Muscle layer of duodenum (tissue), 2 donors: Measurements from ENCODE around the gene GLP2R.

Source experiments
- H3K27ac ChIP-seq: one replicate; pipeline ENCODE4 v1.7.0; 2013; ENCODE audit warnings: mild to moderate bottlenecking, low read length
- H3K27me3 ChIP-seq: one replicate; pipeline ENCODE4 v1.7.0; 2013; ENCODE audit warnings: low read depth, mild to moderate bottlenecking, control low read depth, low read length
- H3K36me3 ChIP-seq, 2 donors: one replicate each; pipeline ENCODE4 v1.7.0; 2013; ENCODE audit warnings: low read length in 2 of 2, control low read depth in 1 of 2, mild to moderate bottlenecking in 1 of 2; ENCODE audit not compliant: insufficient read depth in 2 of 2, control insufficient read depth in 1 of 2
- H3K4me1 ChIP-seq, 2 donors: one replicate each; pipeline ENCODE4 v1.7.0; 2013; ENCODE audit warnings: low read length in 2 of 2, mild to moderate bottlenecking in 2 of 2, control low read depth in 1 of 2, moderate library complexity in 1 of 2; ENCODE audit not compliant: insufficient read depth in 2 of 2, control insufficient read depth in 1 of 2
- H3K4me3 ChIP-seq, 2 donors: one replicate each; pipeline ENCODE4 v1.7.0; 2013; ENCODE audit warnings: low read length in 2 of 2, low read depth in 1 of 2, mild to moderate bottlenecking in 1 of 2
- H3K9me3 ChIP-seq, 2 donors: one replicate each; pipeline ENCODE4 v1.7.0; 2013; ENCODE audit warnings: low read length in 2 of 2, control low read depth in 1 of 2, mild to moderate bottlenecking in 1 of 2; ENCODE audit not compliant: control insufficient read depth in 1 of 2
- donor health status: healthy.

The GLP2R gene

GRCh38 chr17:9833922-9834321 is 8.2 kb downstream of the GLP2R start:
- Histone ChIP-seq H3K4me3 (no peak overlapping the region), H3K27ac (no peak overlapping the region), H3K36me3 (no peaks in the 10 kb centered on the region), H3K9me3 (no peaks in the 10 kb centered on the region), H3K4me1 (peaks cover 6 to 20% of the 10 kb centered on the region in 2 donors), H3K27me3 (no peaks in the 10 kb centered on the region)

GRCh38 chr17:9837551-9838471 is 12.1 kb downstream of the GLP2R start:
- Histone ChIP-seq H3K27me3 (no peaks in the 10 kb centered on the region), H3K27ac (no peak overlapping the region), H3K9me3 (no peaks in the 10 kb centered on the region)

DNA sequence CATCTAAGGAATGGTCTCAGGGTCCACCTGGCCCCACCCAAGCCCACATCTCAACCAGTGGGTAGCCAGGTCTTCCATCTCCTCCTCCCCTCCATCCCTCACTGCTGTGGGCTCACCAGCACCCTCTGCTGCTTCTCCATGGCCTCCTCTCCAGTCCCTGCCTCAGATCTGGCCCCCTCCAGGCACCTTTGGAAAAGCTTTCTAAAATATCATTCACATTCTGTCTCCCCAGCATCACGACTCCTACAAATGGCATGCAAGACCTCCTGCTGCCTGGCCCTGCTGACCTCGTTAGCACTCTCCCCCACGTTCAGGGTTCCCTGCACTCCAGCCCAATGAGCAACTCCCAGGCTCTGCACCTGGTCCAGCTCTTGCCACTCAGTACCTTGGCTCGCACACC is 13.7 kb downstream of the GLP2R start:
- no peaks in the 10 kb centered on the region for H3K36me3 ChIP-seq
- no peaks in the 10 kb centered on the region for H3K27me3 ChIP-seq
- no peak overlapping the region for H3K4me3 ChIP-seq
- H3K4me1 ChIP-seq: peaks cover 14 to 52% of the 10 kb centered on the region in 2 donors
- no peak overlapping the region for H3K27ac ChIP-seq
- no peaks in the 10 kb centered on the region for H3K9me3 ChIP-seq

More at GRCh38 chr17:9837551-9838471, 12.1 kb downstream of the GLP2R start:
- Histone ChIP-seq H3K4me3 (no peak overlapping the region), H3K36me3 (no peaks in the 10 kb centered on the region), H3K4me1 (peaks cover 14 to 41% of the 10 kb centered on the region in 2 donors)

GRCh38 chr17:9842057-9842758 is 16.5 kb downstream of the GLP2R start:
- peak overlapping the region; percentile 40 for H3K27ac ChIP-seq
- H3K36me3 ChIP-seq: no peaks in the 10 kb centered on the region
- H3K9me3 ChIP-seq: no peaks in the 10 kb centered on the region
- no peak overlapping the region for H3K4me3 ChIP-seq
- peaks cover 14 to 50% of the 10 kb centered on the region in 2 donors for H3K4me1 ChIP-seq
- no peaks in the 10 kb centered on the region for H3K27me3 ChIP-seq

DNA sequence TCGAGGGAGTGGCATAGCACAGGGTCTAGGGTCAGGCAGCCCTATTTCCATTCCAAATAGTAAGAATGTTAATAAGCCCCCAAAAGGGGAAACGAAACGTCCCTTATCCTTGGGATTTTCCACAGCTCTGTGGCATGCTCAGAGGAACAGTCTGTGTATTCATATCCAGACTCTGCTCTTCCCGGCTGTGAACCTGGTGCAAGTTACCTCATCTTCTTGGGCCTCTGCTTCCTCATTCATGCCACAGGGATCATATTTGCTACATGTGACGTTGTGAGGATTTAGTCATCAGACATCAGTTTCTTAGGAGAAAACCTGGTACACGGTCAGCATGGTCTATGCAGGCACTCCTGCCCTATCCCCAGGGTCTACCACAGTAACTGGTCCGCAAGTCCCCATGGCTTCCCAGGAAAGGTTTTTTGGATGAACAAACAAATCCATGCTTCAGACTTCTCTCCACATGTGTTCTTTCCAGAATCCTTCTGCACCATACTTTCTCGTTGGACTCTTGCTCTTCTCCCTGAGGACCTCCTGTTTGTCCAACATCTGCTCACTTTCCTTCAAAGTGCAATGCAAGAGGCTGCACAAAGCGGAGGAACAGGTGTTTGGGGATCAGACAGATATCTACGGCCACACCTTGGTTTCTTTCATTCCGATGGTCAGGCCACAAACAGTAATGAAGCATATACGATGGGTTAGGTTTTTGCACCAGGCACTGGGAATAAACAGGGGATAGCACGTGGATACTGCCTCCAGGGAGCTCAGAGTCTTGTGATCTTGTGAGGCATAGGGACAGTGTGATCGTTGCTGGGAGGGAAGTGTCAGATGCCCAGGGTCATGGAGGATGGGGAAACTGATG is 17.7 kb downstream of the GLP2R start:
- no peak overlapping the region for H3K4me3 ChIP-seq
- H3K27me3 ChIP-seq: no peaks in the 10 kb centered on the region
- peaks cover 14 to 42% of the 10 kb centered on the region in 2 donors for H3K4me1 ChIP-seq
- H3K9me3 ChIP-seq: no peaks in the 10 kb centered on the region
- H3K36me3 ChIP-seq: no peaks in the 10 kb centered on the region
- no peak overlapping the region for H3K27ac ChIP-seq

- Histone ChIP-seq H3K9me3 (no peaks in the 10 kb centered on the region), H3K4me3 (no peak overlapping the region), H3K4me1 (peaks cover 8 to 35% of the 10 kb centered on the region in 2 donors), H3K36me3 (no peaks in the 10 kb centered on the region), H3K27ac (no peak overlapping the region), H3K27me3 (no peaks in the 10 kb centered on the region)
These were observed 18.4 kb downstream of the GLP2R start for GRCh38 chr17:9844153-9844552.

- no peak overlapping the region for H3K27ac ChIP-seq
- no peaks in the 10 kb centered on the region for H3K9me3 ChIP-seq
- no peaks in the 10 kb centered on the region for H3K27me3 ChIP-seq
- no peak overlapping the region for H3K4me3 ChIP-seq
- H3K4me1 ChIP-seq: peaks cover 8 to 29% of the 10 kb centered on the region in 2 donors
- no peaks in the 10 kb centered on the region for H3K36me3 ChIP-seq
These were observed 19.6 kb downstream of the GLP2R start for GRCh38 chr17:9845306-9845705.

DNA sequence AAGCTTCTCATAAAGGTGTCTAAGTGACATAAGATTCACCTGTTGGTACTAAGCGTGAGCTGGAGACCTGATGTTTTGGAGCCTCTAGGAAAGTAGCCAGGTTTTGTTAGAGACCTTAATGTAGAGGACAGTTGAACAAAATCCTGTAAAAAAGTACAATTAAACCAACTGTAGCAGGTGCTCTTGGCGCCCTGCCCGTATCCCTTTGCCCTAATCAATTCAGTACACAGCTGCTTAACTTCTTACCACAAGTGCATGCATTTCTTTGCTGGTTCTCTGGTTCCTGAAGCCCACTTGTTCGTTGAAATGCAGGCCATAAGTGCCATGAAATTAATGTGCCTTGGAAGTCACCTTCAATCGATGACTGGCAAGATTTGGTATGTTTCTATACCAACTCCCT is 24.4 kb downstream of the GLP2R start:
- Histone ChIP-seq H3K27ac (no peak overlapping the region), H3K36me3 (peaks cover 0 to 3% of the 10 kb centered on the region in 2 donors), H3K4me3 (no peak overlapping the region), H3K4me1 (no peaks in the 10 kb centered on the region), H3K27me3 (no peaks in the 10 kb centered on the region), H3K9me3 (no peaks in the 10 kb centered on the region)

GRCh38 chr17:9854255-9854654 is 28.5 kb downstream of the GLP2R start:
- H3K27me3 ChIP-seq: no peaks in the 10 kb centered on the region
- H3K36me3 ChIP-seq: peaks cover 4 to 8% of the 10 kb centered on the region in 2 donors
- no peak overlapping the region for H3K27ac ChIP-seq
- H3K4me3 ChIP-seq: no peak overlapping the region
- H3K4me1 ChIP-seq: no peaks in the 10 kb centered on the region
- no peaks in the 10 kb centered on the region for H3K9me3 ChIP-seq

GRCh38 chr17:9855036-9855435 is 29.3 kb downstream of the GLP2R start:
- Histone ChIP-seq H3K9me3 (no peaks in the 10 kb centered on the region), H3K27ac (no peak overlapping the region), H3K4me3 (no peak overlapping the region), H3K4me1 (no peaks in the 10 kb centered on the region), H3K27me3 (no peaks in the 10 kb centered on the region), H3K36me3 (peaks cover 4 to 8% of the 10 kb centered on the region in 2 donors)

- Histone ChIP-seq H3K36me3 (peaks cover 4 to 16% of the 10 kb centered on the region in 2 donors), H3K4me1 (no peaks in the 10 kb centered on the region), H3K4me3 (no peak overlapping the region), H3K27me3 (no peaks in the 10 kb centered on the region), H3K9me3 (no peaks in the 10 kb centered on the region), H3K27ac (no peak overlapping the region)
These were observed 34.1 kb downstream of the GLP2R start for GRCh38 chr17:9859781-9860180.
